Measurements from ENCODE around the gene PRDM11.

PRDM11 gene

DNA sequence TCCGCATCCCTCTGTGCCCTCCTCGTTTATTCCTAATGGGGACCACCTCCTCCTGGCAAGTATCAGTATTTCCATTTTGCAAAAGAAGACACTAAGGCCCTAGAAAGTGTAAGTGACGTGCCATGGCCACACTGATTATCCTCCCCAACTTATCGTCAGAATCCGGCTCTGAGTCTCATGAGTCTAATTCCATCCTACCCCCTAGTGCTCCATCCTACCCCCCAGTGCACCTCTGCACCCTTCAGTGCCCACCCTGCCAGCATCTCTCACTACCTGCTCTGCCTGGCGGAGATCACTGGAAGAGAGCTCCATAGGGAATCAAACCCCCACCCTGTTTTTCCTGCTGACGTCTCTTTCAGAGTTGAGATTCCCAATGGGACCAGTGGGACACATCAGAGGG lies 31.8 kb downstream of the PRDM11 start:
- DNase-seq (ENCODE audit: low spot score), result no peak

DNA sequence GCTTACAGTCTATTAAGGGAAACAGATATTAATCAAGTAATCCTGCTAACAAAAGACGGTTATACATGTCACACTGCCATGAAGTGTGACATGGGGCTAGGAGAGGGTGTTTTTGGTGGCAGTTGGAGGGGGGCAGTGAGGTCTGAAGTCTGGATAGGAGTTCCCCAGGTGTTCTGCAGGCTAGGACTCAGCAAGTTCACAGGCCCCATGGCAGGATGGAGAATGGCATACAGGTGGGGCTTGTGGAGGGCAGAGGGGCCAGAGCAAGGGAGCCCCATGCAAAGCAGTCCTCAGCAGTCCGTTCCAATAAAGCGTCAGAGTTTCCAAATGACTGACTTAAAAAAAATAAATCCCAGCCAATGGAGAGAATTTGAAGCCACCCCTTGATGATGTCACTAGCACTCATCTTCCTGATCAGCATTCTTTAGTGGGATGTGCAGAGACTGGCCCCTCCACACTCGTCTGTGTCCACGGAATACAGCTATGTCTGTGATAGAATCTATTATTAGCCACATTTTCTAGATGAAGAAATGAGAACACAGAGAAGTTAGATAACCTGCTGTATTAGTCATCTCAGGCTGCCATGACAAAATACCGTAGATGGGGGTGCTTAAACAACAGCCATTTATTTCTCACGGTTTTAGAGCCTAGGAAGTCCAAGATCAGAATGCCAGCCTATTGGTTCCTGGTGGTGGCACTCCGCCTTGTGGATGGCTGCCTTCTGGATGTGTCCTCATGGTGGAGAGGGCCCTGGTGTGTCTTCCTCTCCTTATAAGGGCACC lies 32.6 kb downstream of the PRDM11 start:
- no peak for DNase-seq (ENCODE audit: low spot score)

DNA sequence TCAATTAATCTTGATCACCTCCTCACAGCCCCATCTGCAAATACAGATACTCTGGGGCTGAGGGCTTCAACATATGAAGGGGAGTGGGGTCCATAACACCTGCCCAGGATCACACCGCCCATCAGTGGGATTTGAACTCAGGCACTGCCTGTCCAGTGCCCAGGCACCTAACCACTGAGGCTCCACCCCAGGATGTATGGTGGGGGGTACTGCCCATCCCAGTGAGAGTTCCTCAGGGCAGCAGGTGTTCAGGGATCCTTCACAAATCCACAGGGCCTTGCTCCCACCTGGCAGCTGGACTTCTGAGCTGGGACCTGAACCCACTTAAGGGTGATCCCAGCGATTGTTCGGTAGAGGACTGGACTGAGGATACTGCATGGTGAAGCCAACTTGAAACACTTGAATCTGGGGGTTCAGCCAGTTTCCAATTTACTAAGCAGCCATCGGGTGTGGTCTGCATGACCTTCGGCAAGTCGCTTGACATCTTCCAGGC lies 33.3 kb downstream of the PRDM11 start:
- DNase-seq (ENCODE audit: low spot score), result no peak

DNA sequence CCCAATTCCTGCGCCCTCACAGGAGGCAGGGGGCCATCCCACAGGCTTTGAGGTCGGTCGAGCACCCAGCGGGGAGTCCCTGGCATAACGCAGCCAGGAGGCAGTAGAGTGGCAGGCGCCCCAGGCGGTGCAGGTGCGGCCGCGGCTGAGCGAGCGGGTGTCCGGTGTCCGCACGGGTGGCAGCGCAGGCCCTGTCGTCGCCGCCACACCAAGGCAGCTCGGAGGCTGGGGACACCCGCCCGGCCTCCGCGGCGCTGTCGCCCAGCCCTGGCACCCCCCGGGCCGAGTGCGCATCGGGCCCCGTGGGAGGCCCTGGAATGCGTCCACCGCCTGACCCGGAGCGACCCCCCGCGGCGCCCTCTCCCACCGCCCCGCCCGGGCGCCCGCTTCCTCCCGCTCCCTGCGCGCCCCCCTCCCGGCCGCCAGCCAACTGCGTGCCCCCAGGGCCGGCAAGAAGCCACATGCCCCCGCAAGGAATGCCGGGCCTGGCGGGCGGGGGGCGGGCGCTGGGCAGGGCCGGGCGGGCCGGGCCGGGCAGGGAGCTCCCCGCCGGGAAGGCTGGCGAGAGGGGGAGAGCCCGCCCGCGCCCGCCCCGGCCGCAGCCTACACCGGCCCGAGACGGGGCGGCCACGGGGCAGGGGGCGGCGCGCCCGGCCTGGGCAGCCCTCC lies 33.9 kb downstream of the PRDM11 start:
- peak; percentile 90 for DNase-seq (ENCODE audit: low spot score)

DNA sequence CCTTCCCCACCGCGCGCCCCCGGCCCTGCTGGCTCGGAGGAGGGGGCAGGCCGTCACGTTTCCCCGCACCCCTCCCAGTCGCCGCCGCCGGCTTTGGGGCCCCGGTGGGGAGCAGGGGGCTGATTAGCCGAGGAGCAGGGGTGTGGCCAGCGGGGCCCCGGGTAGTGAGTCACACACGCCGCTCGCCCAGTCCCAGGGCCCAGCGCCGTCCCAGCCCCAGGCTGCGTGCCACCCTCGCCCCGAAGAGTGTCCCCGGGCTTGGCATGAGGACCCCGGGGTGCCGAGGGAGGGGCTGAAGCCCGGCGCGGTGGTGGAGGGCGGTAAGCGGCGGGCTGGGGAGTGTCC lies 34.4 kb downstream of the PRDM11 start:
- peak; percentile 96 for DNase-seq (ENCODE audit: low spot score)

DNA sequence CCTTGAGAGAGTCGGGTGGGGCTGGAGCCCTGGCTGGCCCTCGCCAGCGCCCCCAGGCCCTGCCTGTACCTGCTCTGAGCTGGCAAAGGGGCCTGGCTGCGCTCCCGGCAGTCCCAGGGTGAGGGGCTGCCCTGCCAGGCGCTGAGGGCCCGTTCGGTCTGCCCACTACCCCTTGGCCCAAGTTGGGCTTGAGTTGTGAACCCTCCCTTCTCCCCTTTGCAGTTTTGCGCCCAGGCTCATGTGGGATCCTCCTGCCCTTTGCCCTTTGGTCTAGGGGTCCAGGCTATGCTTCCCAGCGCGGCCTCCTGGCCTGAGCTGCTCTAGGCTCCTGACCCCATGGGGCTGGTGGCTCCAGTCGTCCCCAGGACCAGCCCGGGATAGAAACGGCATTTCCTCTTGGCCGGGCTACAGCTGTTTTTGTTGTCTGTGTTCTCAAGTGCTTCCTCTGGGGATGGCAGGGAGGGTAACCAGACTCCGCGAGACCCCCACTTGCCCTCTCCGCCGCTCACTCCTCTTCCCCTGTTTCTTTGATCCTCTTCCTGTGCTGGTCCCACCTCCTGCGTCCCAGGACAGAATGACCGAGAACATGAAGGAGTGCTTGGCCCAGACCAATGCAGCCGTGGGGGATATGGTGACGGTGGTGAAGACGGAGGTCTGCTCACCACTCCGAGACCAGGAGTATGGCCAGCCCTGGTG lies 34.9 kb downstream of the PRDM11 start:
- DNase-seq (ENCODE audit: low spot score), result no peak

DNA sequence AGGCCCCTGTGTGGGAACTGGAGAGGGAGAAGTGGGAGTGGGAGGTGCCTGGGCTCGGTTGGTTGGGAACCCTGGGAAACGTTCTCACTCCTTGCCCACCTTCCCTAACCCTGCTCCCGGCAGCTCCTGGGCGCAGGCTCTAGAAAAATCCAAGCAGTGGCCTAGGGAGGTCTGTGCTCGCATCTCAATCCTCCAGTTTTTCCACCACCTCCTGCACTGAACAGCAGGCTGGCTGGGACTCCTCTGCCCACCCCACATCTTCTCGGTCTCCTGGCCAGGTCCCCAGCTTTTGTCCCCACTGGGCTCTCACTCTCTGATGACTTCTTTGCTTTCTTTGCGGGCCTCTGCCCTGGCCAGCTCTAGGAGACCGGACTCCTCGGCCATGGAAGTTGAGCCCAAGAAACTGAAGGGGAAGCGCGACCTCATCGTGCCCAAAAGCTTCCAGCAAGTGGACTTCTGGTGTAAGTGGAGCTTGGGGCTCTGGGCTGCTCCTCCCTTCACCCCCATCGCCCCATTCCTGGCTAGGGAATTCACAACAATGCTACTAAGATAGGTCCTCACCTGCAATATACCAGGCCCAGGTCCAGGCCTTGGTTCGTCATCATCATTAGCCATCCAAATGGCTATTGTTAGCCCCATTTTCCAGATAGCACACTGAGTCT lies 35.6 kb downstream of the PRDM11 start:
- no peak for DNase-seq (ENCODE audit: low spot score)

DNA sequence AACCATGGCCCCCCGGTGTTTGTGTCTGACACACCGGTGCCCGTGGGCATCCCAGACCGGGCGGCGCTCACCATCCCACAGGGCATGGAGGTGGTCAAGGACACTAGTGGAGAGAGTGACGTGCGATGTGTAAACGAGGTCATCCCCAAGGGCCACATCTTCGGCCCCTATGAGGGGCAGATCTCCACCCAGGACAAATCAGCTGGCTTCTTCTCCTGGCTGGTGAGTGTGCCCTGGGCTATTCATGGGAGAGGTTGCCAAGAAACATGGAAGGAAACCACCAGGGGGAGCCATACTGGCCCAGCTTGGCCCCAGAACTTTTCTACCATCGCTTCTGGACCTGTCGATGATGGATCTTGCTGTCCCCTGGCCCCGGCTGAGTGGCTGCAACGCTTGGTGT lies 36.5 kb downstream of the PRDM11 start:
- DNase-seq (ENCODE audit: low spot score), result peak; percentile 55

DNA sequence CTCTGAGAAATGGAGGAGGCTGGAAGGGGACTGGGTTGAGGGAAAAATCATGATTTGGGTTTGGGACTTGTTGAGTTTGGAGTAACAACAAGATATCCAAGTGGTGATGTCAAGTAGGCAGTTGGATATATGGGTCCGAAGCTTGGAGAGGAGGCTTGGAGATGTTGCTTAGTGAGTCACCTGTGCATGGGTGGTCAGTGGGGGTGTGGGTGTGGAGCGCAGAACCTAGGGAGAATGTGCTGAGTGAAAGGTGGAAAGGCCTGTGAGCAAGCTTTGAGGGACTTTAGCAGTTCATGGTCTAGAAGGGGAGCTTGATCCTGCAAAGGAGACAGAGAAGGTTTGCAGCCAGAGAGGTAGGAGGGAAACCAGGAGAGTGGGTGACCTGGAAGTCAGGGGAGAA lies 38.2 kb downstream of the PRDM11 start:
- DNase-seq (ENCODE audit: low spot score), result no peak

DNA sequence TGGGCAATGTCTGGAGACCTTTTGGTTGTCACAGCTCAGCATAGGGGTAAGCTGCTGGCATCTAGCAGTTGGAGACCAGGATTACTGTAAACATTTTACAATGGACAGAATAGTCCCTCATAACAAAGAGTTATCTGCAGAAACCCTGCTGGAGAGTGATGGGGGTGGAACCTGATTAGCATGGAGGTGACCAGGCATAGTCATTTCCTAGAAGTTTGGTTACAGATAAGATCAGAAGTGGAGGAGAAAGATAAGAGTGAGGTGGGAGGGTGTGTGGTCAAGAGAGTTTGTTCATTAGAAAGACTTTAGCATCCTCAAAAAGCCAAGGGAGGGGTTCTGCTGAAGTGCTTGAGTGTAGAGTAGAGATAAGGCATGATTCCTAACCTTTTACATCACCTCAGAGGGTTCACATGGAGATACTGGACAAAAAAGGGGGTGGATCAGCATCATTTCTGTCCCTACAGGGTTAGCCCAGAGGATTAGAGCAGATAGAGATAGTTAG lies 38.8 kb downstream of the PRDM11 start:
- DNase-seq (ENCODE audit: low spot score), result no peak

DNA sequence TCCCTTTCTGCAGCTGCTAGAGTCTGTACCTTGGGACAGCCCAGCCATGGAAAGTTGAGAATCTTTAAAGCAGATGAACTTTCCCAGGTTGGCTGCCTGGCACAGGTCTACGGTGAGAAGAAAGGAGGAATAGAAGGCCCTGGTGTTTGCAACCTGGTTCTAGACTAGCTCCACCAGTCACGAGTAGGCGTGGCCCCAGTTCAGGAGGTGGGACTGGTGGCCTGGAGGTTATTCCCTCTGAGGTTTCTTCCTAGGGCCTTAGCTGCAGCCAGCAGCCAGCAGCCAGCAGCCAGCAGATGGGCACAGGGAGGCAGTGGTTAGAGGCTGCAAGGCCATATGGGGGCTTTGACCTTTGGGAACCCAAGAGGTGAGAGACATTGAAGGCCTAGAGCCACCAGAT lies 40.9 kb downstream of the PRDM11 start:
- no peak for DNase-seq (ENCODE audit: low spot score)

DNA sequence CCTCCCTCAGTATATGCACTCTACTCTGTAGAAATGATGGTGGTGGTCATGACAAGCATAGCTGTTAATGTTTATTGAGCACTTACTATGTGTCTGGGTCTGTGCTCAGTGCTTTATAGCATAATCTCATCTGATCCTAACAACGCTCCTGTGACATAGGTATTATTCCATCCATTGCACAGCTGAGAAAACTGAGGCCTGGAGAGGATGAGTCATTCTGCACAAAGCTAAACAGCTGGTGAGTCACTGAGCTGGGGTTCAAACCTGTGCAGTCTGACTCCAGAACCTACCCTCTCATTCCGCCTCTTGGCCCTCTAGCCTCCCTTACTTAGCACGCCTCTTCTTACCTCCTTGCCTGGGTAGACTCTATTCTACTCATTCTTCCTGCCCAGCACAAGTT lies 41.7 kb downstream of the PRDM11 start:
- DNase-seq (ENCODE audit: low spot score), result no peak

DNA sequence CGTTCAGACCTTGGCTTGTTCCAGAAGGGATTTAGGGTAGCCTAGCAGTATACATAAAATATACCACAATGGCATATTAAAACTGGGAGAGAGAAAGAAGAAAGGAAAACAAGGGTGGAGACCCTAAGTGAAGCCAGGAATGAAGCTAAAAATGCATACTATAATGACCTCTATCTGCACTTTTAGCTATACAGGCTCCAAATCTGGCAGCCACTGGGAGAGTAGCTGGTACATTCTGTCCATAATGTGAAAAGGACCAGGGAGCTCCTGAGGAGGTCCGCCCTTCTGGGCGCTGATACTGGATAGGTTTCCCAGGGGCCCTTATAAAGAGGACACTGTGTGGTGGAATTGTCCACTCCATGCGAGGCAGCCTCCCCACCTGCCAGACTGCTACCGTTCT lies 42.8 kb downstream of the PRDM11 start:
- no peak for DNase-seq (ENCODE audit: low spot score)

DNA sequence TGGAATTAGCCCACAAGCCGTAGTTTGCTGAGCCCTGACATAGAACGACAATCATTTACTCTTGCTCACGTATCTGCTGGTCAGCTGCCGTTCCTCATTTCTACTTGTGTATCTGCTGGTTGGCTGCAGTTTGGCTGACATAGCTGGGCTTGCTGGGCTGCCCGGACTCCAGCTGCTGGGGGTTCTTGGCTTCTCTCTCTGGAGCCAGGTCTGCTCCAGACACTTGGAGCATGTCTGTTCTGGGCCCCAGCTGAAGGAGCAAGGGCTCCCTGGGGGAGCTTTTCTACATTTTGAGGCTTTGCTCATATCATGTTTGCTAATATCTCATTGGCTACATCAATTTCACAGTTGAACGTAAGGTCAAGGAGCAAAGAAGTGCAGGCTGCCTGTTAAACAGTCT lies 47.3 kb downstream of the PRDM11 start:
- DNase-seq (ENCODE audit: low spot score), result no peak

DNA sequence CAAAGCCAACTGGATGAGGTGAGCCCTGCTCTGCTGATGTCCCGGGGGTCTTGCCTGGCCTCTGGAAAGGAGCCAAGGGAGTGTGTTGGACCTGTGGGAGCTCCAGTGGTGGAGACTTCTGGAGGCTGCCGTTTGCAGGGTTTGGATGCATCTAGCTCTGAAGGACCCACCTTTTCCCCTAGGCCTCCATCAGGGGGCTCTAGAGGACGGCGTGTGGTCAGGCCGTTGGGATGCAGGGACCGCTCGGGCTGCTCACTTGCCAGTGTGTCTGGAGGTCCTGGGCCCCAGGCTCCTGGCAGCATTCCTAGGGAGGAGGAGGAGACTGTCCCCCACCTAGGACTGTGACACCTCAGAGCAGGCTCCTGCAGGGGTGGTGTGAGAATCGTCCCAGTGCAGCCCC lies 58.3 kb downstream of the PRDM11 start:
- no peak for DNase-seq (ENCODE audit: low spot score)

DNA sequence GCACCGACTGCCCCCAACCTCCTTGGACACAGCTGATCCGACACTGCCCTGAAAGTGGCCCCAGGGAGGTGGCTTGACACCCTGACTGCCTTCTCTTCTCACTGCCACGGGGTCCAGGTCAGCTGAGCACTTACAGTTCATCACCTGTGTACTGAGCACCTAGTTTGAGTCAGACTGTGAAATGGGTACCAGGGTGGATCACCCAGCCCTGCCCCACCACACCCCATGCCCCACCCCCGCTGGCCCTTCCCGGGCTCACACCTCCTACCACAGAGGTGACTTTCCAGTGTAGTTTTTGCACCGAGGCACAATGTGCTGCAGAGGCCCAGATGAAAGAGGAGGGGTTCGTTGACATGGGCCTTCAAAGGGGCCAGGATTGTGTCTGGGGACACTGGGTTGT lies 59.5 kb downstream of the PRDM11 start:
- DNase-seq (ENCODE audit: low spot score), result no peak

DNA sequence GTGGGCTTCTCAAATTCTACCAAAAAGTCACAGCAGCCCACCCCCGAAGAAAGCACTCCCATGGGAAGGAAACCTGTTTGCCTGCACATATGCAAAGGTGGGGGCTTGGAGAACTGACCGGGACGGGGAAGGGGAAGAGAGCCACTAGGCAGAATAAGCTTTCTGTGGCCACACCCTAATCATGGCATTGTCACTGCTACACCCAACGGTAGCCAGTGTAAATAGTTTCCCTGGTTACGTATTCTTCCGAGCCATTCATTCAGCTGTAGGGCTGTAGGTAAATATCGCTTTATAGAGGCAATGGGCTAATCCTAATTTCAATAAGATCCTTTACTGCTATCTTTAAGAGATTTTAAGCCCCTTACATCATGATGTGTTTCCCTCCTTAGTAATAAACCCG lies 61.7 kb downstream of the PRDM11 start:
- DNase-seq (ENCODE audit: low spot score), result no peak

DNA sequence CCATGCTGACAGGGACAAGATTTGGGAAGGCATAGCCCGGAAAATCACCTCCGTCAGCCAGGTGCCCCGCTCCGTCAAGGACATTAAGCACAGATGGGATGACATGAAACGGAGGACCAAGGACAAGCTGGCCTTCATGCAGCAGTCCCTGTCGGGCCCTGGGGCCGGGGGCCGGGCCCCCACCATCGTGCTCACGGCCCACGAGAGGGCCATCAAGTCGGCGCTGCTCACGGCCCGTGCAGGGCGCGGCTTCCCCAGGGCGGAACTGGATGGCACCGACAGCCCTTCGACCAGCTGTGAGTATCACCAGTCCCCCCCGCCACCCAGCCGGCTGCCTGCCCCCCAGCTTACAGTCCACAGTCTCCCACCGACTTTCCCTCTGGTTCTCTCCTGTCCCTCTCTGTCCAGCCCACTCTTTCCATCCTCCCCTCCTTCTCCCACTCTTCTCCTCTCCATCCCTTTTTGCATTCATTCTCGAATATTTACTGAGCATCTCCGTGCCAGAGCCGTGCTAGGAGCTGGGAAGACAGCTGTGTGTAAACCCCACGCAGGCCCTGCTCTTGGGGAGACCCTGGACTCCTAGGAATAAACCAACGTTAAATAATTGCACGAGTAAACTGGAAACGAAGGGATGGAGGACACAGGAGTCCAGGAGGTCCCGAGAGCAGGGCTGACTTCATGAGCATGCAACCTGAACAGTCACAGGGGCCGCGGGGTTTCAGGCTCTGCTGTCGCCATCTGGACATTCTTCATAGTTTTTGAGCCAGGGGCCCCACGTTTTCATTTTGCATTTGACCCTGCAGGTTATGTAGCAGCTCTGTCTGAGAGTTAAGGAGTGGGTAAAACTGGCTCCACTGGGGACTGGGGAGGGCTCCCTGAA lies 62.8 kb downstream of the PRDM11 start:
- no peak for DNase-seq (ENCODE audit: low spot score)

DNA sequence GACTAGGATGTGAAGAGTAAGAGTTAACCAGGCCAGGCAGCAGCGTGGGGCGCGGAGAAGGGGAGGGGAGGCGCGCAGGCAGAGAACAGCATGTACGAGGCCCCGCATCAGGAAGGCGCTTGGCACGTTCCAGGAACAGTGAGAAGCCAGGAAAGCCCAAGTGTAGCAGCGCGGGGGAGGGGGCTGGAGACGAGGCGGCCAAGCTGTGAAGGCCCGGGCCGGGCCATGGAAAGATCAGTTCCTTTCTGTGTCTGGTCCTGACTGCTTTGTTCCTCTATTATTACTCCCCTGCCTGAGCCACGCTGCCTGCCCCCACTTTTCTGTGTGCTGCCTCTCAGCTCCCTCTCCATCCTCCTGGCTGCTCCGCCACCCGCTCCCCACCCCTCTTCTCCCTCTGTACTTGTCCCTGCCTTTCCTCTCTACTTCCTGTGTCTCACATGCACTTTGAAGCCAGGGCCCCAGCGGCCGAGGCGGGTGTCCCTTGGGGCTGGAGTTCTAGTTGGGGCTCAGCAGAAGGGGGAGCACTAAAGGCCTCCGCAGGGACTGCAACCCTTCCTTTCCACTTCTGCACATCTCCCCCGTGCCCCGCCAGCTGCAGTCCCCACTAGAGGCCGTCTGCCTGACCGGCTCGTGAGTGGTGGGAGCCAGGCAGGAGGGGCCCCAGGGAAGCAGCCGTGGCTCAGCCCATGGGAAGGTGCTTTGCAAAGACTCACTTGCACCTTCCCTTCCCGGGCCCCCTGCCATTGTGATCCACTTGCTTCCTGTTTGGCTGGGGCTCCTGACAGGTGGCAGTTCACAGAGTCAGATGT lies 63.7 kb downstream of the PRDM11 start:
- peak; percentile 42 for DNase-seq (ENCODE audit: low spot score)

DNA sequence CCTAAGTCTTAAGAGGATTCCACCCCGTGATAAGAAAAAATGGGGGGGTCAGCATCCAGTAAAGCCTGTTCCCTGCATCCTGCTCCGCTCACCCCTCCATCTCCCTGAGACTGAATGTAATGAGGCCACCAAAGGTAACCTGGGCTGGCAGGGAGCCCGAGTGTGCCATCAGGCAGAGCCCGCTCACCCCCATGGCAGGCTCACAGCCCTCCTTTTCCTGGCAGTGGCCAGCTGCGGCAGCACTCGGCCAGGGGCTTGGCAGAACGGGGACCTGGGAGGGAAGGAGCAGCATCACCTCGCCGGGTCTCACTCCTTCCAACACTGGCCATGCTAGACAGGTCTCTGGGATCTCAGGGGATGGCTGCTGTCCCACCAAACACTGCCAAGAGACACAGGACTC lies 64.4 kb downstream of the PRDM11 start:
- no peak for DNase-seq (ENCODE audit: low spot score)

DNA sequence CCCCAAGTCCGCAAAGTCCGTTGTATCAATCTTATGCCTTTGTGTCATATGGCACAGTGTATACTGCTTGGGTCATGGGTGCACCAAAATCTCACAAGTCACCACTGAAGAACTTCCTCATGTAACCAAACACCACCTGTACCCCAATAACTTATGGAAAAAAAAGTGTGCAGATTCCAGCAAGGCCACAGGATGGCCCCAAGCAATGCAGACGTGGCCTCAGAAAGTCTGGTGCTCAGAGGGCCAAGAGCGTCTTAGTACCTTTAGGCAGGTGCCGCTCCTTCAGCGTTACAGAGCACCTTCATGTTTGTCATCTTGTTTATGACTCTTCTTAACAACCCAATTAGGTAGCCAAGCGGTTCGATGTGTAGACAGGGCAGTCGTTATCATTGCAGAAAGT lies 65.3 kb downstream of the PRDM11 start:
- DNase-seq (ENCODE audit: low spot score), result no peak
